ENCODE data around the gene BCL11A.

DNA sequence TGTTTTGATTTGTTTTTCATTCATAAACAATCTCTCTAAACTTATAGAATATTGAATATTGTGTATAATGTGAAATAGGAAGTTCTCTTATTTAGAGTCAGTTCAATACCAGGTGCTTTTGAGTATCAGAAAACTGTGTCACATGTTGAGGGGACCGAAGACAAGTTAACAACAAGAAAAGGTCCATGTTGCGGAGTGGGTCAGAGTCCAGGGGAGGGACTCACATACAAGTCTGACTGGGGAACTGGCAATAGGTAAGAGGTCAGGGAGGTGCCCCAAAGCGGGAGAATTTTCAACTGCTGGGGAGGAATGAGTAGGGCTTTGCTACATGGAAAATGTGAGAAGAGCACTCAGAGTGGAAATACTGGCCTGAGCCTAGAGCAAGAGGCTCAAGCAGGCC, 19.8 kb upstream of the BCL11A start:
- TF ChIP-seq, protein P1, sequence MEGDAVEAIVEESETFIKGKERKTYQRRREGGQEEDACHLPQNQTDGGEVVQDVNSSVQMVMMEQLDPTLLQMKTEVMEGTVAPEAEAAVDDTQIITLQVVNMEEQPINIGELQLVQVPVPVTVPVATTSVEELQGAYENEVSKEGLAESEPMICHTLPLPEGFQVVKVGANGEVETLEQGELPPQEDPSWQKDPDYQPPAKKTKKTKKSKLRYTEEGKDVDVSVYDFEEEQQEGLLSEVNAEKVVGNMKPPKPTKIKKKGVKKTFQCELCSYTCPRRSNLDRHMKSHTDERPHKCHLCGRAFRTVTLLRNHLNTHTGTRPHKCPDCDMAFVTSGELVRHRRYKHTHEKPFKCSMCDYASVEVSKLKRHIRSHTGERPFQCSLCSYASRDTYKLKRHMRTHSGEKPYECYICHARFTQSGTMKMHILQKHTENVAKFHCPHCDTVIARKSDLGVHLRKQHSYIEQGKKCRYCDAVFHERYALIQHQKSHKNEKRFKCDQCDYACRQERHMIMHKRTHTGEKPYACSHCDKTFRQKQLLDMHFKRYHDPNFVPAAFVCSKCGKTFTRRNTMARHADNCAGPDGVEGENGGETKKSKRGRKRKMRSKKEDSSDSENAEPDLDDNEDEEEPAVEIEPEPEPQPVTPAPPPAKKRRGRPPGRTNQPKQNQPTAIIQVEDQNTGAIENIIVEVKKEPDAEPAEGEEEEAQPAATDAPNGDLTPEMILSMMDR (IDR thresholded peaks at IDR 0.05) = no peak
- no peak for TF ChIP-seq POLR2A (IDR thresholded peaks at IDR 0.05)
- TF ChIP-seq EP300 (IDR thresholded peaks at IDR 0.05) = no peak
